ENCODE data around the gene EFS.

- no peak for TF ChIP-seq ESRRG (CRISPR knock-in tag; IDR thresholded peaks at IDR 0.05)
- no peak for TF ChIP-seq PATZ1 (CRISPR knock-in tag; IDR thresholded peaks at IDR 0.05; ENCODE audit: borderline replicate concordance)
- TF ChIP-seq BACH2 (CRISPR knock-in tag; IDR thresholded peaks at IDR 0.05; ENCODE audit: borderline replicate concordance), result no peak
- no peak for TF ChIP-seq CSDC2 (CRISPR knock-in tag; IDR thresholded peaks at IDR 0.05)
- no peak for TF ChIP-seq RARB (CRISPR knock-in tag; IDR thresholded peaks at IDR 0.05)
- no peak for TF ChIP-seq ARNTL (CRISPR knock-in tag; IDR thresholded peaks at IDR 0.05; ENCODE audit: borderline replicate concordance, low read depth)
Measured at GRCh38 chr14:23380197-23380914, 15.4 kb upstream of the EFS start.
